HepG2 (cell line): ENCODE results near the gene PDHX. TPM values are rescaled to one million over a fixed set of nuclear protein-coding genes. Genes with fewer than 3 reads are reported as not detected.

ENCODE experiments used
- BATF2 ChIP-seq: sonication (generic); formaldehyde crosslinking; IDR thresholded peaks from 2 replicates; pipeline ENCODE4 v1.8.0; 2022; ENCODE audit warnings: mild to moderate bottlenecking, missing genetic modification reagents, moderate library complexity
- FOXM1 ChIP-seq: sonication (generic); formaldehyde crosslinking; IDR thresholded peaks from 2 replicates; pipeline ENCODE4 v1.5.0; 2020; ENCODE audit warnings: missing genetic modification reagents
- HES4 ChIP-seq: sonication (generic); formaldehyde crosslinking; IDR thresholded peaks from 2 replicates; pipeline ENCODE4 v1.9.0; 2021; ENCODE audit warnings: mild to moderate bottlenecking, missing genetic modification reagents, borderline replicate concordance
- PHF8 ChIP-seq: sonication (generic); formaldehyde crosslinking; IDR thresholded peaks from 2 replicates; pipeline ENCODE4 v1.5.0; 2020; ENCODE audit warnings: missing genetic modification reagents
- SKI ChIP-seq: fragments of 450-650 bp; IDR thresholded peaks from one replicate; pipeline ENCODE4 v1.6.1; 2018; ENCODE audit warnings: mild to moderate bottlenecking; ENCODE audit not compliant: partially characterized antibody
- U2AF2 ChIP-seq: fragments of 200-400 bp; formaldehyde crosslinking; IDR thresholded peaks from 2 replicates; pipeline ENCODE4 v1.6.1; 2017; ENCODE audit warnings: low read depth, mild to moderate bottlenecking, low read length
- ZNF20 ChIP-seq: sonication (generic); formaldehyde crosslinking; IDR thresholded peaks from 2 replicates; pipeline ENCODE4 v1.4.0; 2020; ENCODE audit warnings: mild to moderate bottlenecking, moderate library complexity, missing genetic modification reagents
- ZNF510 ChIP-seq: sonication (generic); formaldehyde crosslinking; IDR thresholded peaks from 2 replicates; pipeline ENCODE4 v1.4.0; 2020; ENCODE audit warnings: low read depth, mild to moderate bottlenecking, missing genetic modification reagents
- ZNF737 ChIP-seq: sonication (generic); formaldehyde crosslinking; IDR thresholded peaks from 2 replicates; pipeline ENCODE4 v1.5.0; 2020; ENCODE audit warnings: missing genetic modification reagents, mild to moderate bottlenecking, borderline replicate concordance
- ZNF766 ChIP-seq: sonication (generic); formaldehyde crosslinking; IDR thresholded peaks from 2 replicates; pipeline ENCODE4 v1.5.0; 2020; ENCODE audit warnings: missing genetic modification reagents, borderline replicate concordance
- ZSCAN5A ChIP-seq: sonication (generic); formaldehyde crosslinking; IDR thresholded peaks from 2 replicates; pipeline ENCODE4 v1.8.0; 2022; ENCODE audit warnings: mild to moderate bottlenecking, missing genetic modification reagents, borderline replicate concordance
- polyA plus RNA-seq, 8 experiments: library from polyadenylated mRNA; depleted of rRNA in 3 of 8; stranded (reverse) in 7 of 8; unstranded in 1 of 8; fragments of >200 nt; fragmentation: Illumina TruSeq in 4 of 8; extraction: Trizol in 4 of 8; gene quantifications; 2 replicates each; pipeline versions ENCODE4 v1.2.1 to v1.2.3, GENCODE V29; 2011 to 2016; ENCODE audit warnings: low read depth in 4 of 8, missing spikeins in 1 of 8, mixed read lengths in 1 of 8; ENCODE audit not compliant: insufficient read depth in 1 of 8
- total RNA-seq, 5 experiments: library from RNA; depleted of rRNA; stranded (reverse); fragments of >200 nt; fragmentation: Illumina TruSeq; extraction: Trizol; gene quantifications; 2 replicates each; pipeline ENCODE4 v1.2.3, GENCODE V29; 2016; ENCODE audit warnings: low read depth in 1 of 5
- TF ChIP-seq, protein P1 (sequence below): IDR thresholded peaks from 2 replicates; pipeline ENCODE4 v1.6.1; 2016; ENCODE audit warnings: control low read depth
- TF ChIP-seq, protein P2 (sequence below), 2 experiments: IDR thresholded peaks; 2 replicates each; pipeline ENCODE4 v1.6.1; 2011 to 2012; ENCODE audit warnings: low read length in 2 of 2, borderline replicate concordance in 1 of 2, low read depth in 1 of 2, mild to moderate bottlenecking in 1 of 2, moderate library complexity in 1 of 2
- TF ChIP-seq, protein P3 (sequence below): sonication (generic); formaldehyde crosslinking; IDR thresholded peaks from 2 replicates; pipeline ENCODE4 v1.4.0; 2020; ENCODE audit warnings: missing genetic modification reagents, borderline replicate concordance

The PDHX gene
- total and polyA plus RNA-seq, 2 of the 13 experiments (the other 11 are each of a cell fraction or from before 2014, with no cell fraction given): 41.0 to 73.8 TPM

GRCh38 chr11:34916843-34917770, 689 bp downstream of the PDHX start (continued):
- TF ChIP-seq BATF2: no peak
- TF ChIP-seq, protein P1, sequence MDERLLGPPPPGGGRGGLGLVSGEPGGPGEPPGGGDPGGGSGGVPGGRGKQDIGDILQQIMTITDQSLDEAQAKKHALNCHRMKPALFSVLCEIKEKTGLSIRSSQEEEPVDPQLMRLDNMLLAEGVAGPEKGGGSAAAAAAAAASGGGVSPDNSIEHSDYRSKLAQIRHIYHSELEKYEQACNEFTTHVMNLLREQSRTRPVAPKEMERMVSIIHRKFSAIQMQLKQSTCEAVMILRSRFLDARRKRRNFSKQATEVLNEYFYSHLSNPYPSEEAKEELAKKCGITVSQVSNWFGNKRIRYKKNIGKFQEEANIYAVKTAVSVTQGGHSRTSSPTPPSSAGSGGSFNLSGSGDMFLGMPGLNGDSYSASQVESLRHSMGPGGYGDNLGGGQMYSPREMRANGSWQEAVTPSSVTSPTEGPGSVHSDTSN (CRISPR knock-in tag): peak; percentile 48; the same call in 1 of the 2 replicates
- TF ChIP-seq FOXM1 (CRISPR knock-in tag): no peak
- 0 out of 2 replicates have a peak, but pooled peaks have one; percentile 51 for TF ChIP-seq HES4 (CRISPR knock-in tag)
- TF ChIP-seq ZNF737 (CRISPR knock-in tag): no peak
- no peak for TF ChIP-seq SKI
- no peak for TF ChIP-seq U2AF2
- no peak for TF ChIP-seq ZNF766 (CRISPR knock-in tag)
- TF ChIP-seq, protein P2, sequence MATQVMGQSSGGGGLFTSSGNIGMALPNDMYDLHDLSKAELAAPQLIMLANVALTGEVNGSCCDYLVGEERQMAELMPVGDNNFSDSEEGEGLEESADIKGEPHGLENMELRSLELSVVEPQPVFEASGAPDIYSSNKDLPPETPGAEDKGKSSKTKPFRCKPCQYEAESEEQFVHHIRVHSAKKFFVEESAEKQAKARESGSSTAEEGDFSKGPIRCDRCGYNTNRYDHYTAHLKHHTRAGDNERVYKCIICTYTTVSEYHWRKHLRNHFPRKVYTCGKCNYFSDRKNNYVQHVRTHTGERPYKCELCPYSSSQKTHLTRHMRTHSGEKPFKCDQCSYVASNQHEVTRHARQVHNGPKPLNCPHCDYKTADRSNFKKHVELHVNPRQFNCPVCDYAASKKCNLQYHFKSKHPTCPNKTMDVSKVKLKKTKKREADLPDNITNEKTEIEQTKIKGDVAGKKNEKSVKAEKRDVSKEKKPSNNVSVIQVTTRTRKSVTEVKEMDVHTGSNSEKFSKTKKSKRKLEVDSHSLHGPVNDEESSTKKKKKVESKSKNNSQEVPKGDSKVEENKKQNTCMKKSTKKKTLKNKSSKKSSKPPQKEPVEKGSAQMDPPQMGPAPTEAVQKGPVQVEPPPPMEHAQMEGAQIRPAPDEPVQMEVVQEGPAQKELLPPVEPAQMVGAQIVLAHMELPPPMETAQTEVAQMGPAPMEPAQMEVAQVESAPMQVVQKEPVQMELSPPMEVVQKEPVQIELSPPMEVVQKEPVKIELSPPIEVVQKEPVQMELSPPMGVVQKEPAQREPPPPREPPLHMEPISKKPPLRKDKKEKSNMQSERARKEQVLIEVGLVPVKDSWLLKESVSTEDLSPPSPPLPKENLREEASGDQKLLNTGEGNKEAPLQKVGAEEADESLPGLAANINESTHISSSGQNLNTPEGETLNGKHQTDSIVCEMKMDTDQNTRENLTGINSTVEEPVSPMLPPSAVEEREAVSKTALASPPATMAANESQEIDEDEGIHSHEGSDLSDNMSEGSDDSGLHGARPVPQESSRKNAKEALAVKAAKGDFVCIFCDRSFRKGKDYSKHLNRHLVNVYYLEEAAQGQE (IDR thresholded peaks at IDR 0.05; ENCODE audit: borderline replicate concordance in 1 of 2, low read depth in 1 of 2, low read length in 2 of 2): no peak
- no peak for TF ChIP-seq ZNF510 (CRISPR knock-in tag)
- no peak for TF ChIP-seq ZNF20 (CRISPR knock-in tag)
- TF ChIP-seq ZSCAN5A (CRISPR knock-in tag): no peak
- no peak for TF ChIP-seq PHF8 (CRISPR knock-in tag)
- TF ChIP-seq, protein P3, sequence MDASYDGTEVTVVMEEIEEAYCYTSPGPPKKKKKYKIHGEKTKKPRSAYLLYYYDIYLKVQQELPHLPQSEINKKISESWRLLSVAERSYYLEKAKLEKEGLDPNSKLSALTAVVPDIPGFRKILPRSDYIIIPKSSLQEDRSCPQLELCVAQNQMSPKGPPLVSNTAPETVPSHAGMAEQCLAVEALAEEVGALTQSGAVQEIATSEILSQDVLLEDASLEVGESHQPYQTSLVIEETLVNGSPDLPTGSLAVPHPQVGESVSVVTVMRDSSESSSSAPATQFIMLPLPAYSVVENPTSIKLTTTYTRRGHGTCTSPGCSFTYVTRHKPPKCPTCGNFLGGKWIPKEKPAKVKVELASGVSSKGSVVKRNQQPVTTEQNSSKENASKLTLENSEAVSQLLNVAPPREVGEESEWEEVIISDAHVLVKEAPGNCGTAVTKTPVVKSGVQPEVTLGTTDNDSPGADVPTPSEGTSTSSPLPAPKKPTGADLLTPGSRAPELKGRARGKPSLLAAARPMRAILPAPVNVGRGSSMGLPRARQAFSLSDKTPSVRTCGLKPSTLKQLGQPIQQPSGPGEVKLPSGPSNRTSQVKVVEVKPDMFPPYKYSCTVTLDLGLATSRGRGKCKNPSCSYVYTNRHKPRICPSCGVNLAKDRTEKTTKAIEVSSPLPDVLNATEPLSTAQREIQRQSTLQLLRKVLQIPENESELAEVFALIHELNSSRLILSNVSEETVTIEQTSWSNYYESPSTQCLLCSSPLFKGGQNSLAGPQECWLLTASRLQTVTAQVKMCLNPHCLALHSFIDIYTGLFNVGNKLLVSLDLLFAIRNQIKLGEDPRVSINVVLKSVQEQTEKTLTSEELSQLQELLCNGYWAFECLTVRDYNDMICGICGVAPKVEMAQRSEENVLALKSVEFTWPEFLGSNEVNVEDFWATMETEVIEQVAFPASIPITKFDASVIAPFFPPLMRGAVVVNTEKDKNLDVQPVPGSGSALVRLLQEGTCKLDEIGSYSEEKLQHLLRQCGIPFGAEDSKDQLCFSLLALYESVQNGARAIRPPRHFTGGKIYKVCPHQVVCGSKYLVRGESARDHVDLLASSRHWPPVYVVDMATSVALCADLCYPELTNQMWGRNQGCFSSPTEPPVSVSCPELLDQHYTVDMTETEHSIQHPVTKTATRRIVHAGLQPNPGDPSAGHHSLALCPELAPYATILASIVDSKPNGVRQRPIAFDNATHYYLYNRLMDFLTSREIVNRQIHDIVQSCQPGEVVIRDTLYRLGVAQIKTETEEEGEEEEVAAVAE (CRISPR knock-in tag): no peak
